ENCODE measurements around the gene PARVA.

- TF ChIP-seq CTCF (IDR thresholded peaks at IDR 0.05): no peak
- TF ChIP-seq POLR2A (IDR thresholded peaks at IDR 0.05): no peak
Measured at GRCh38 chr11:12509371-12509770, 132.0 kb downstream of the PARVA start.
